Measurements from ENCODE around the gene TUBG2. TPM values are rescaled to one million over a fixed set of nuclear protein-coding genes. Genes with fewer than 3 reads are reported as not detected.
"Not testable (repeated sequence)": the region's sequence is repeated elsewhere in the genome, so short reads cannot be mapped to it uniquely, and the experiment has no call there.

The TUBG2 gene
- total RNA-seq, result 10 to 100 TPM; 14.4 to 15.8 TPM
- long read RNA-seq, transcript TUBG2-201 (11 exons, 1,761 nt), result major isoform, 8 of 17 reads
- long read RNA-seq, partial matches to known transcripts, result 5 of 17 reads
- long read RNA-seq, other reads (novel, unspliced or antisense), result 4 of 17 reads

GRCh38 chr17:42659079-42659931, at the start of gene TUBG2:
Gene TUBG2 (plus strand): TSS chr17:42659284. CDS start chr17:42659504, 220 bp downstream.
- intact Hi-C loops (cut with DNase I), result no loop called here
- DNase-seq (peak; percentile 91), ATAC-seq (peak; percentile 96)

- ATAC-seq, result peak; percentile 38 to 49
- intact Hi-C loops (cut with DNase I), result loop anchor here in 1 of 2 donors (2.0 to 5.0 kb wide), 2 partner anchors 31 to 72 kb away; partner anchors contain the start of genes CCR10 and CNTNAP1
- not testable (repeated sequence) for DNase-seq
Measured at GRCh38 chr17:42609814-42610801, 49.0 kb upstream of the TUBG2 start.

- intact Hi-C loops (cut with DNase I), result no loop called here
- ATAC-seq, result no peak
- DNase-seq, result no peak
Measured at GRCh38 chr17:42612013-42612412, 47.1 kb upstream of the TUBG2 start.

- DNase-seq (no peak), ATAC-seq (no peak)
- intact Hi-C loops (cut with DNase I), result no loop called here
Measured at GRCh38 chr17:42613699-42614295, 45.3 kb upstream of the TUBG2 start.

GRCh38 chr17:42617956-42618431, 41.1 kb upstream of the TUBG2 start:
- ATAC-seq, result peak in 1 of 2 donors; percentile 9
- DNase-seq, result no peak
- intact Hi-C loops (cut with DNase I), result loop anchor here in 1 of 2 donors (5.0 kb wide), 1 partner anchor 34 kb away; no protein-coding TSS in a partner anchor

- intact Hi-C loops (cut with DNase I), result loop anchor here in 1 of 2 donors (5.0 kb wide), 1 partner anchor 34 kb away; no protein-coding TSS in a partner anchor
- ATAC-seq (peak; percentile 84 to 94), DNase-seq (peak; percentile 40)
Measured at GRCh38 chr17:42618442-42619150, 40.5 kb upstream of the TUBG2 start.

GRCh38 chr17:42621987-42622386, 37.1 kb upstream of the TUBG2 start:
- DNase-seq; ATAC-seq; intact Hi-C loops (cut with DNase I): not testable (repeated sequence)

GRCh38 chr17:42623271-42623670, 35.8 kb upstream of the TUBG2 start:
- DNase-seq, result no peak
- intact Hi-C loops (cut with DNase I), result no loop called here
- ATAC-seq, result no peak

- DNase-seq (no peak), ATAC-seq (peak in 1 of 2 donors; percentile 55)
- intact Hi-C loops (cut with DNase I), result no loop called here
Measured at GRCh38 chr17:42623732-42624596, 35.1 kb upstream of the TUBG2 start.

GRCh38 chr17:42627032-42627764, 31.9 kb upstream of the TUBG2 start:
- DNase-seq; ATAC-seq; intact Hi-C loops (cut with DNase I): not testable (repeated sequence)

GRCh38 chr17:42629411-42630009, 29.6 kb upstream of the TUBG2 start:
- DNase-seq (no peak), ATAC-seq (no peak)
- intact Hi-C loops (cut with DNase I), result no loop called here

- ATAC-seq (no peak), DNase-seq (no peak)
- intact Hi-C loops (cut with DNase I), result no loop called here
Measured at GRCh38 chr17:42632949-42633444, 26.1 kb upstream of the TUBG2 start.

GRCh38 chr17:42639525-42640113, 19.5 kb upstream of the TUBG2 start:
- ATAC-seq (no peak), DNase-seq (no peak)
- intact Hi-C loops (cut with DNase I), result no loop called here

GRCh38 chr17:42640121-42640520, 19.0 kb upstream of the TUBG2 start:
- intact Hi-C loops (cut with DNase I), result no loop called here
- ATAC-seq (no peak), DNase-seq (no peak)

GRCh38 chr17:42642336-42642735, 16.7 kb upstream of the TUBG2 start:
- ATAC-seq, result no peak
- intact Hi-C loops (cut with DNase I), result no loop called here
- no peak for DNase-seq

All from left cardiac atrium (tissue), 4 donors.